Upper lobe of left lung (tissue), 6 donors: ENCODE results near the gene EAF2. TPM values are rescaled to one million over a fixed set of nuclear protein-coding genes. Genes with fewer than 3 reads are reported as not detected.

Experiments
- ATAC-seq, 2 donors: fragments of 200-7000 bp; cut with Tn5 transposase; one replicate each; pipeline ENCODE4 v1.9.1; 2022; ENCODE audit warnings: mild to moderate bottlenecking in 2 of 2, moderate library complexity in 2 of 2; ENCODE audit not compliant: low FRiP score in 2 of 2
- DNase-seq, 2 donors: peaks; one replicate each; pipeline ENCODE4 v3.0.0-alpha.2; 2019 to 2020
- H3K27ac ChIP-seq, 4 donors: fragments of 200-600 bp; sonication (generic); one replicate each; pipeline ENCODE4 v1.5.1; 2016 to 2019
- H3K27me3 ChIP-seq, 4 donors: fragments of 200-600 bp; sonication (generic); one replicate each; pipeline ENCODE4 v1.5.1; 2017 to 2019
- H3K36me3 ChIP-seq, 4 donors: fragments of 200-600 bp; sonication (generic); one replicate each; pipeline ENCODE4 v1.5.1; 2016 to 2019
- H3K4me1 ChIP-seq, 4 donors: fragments of 200-600 bp; sonication (generic); one replicate each; pipeline ENCODE4 v1.5.1; 2018 to 2019
- H3K4me3 ChIP-seq, 4 donors: fragments of 200-600 bp; sonication (generic); one replicate each; pipeline ENCODE4 v1.5.1; 2017 to 2019; ENCODE audit warnings: mild to moderate bottlenecking in 2 of 4, moderate library complexity in 1 of 4
- H3K9me3 ChIP-seq, 4 donors: fragments of 200-600 bp; sonication (generic); one replicate each; pipeline ENCODE4 v1.5.1; 2018 to 2019
- CTCF ChIP-seq, 6 experiments: fragments of 450-650 bp in 4 of 6; fragments of 200-600 bp in 2 of 6; sonication (generic) in 2 of 6; IDR thresholded peaks; one replicate each; pipeline ENCODE4 v1.5.1; 2016 to 2019; ENCODE audit warnings: antibody characterized with exemption in 6 of 6
- EP300 ChIP-seq, 4 donors: sonication (generic); formaldehyde crosslinking; IDR thresholded peaks; one replicate each; pipeline ENCODE4 v1.5.1; 2017; ENCODE audit warnings: antibody characterized with exemption in 4 of 4, control low read depth in 2 of 4
- POLR2A ChIP-seq, 4 donors: fragments of 450-650 bp; IDR thresholded peaks; one replicate each; pipeline ENCODE4 v1.5.1; 2016 to 2017; ENCODE audit warnings: antibody characterized with exemption in 4 of 4, mild to moderate bottlenecking in 2 of 4
- POLR2AphosphoS5 ChIP-seq, 2 donors: sonication (generic); formaldehyde crosslinking; IDR thresholded peaks; one replicate each; pipeline ENCODE4 v1.5.1; 2017; ENCODE audit warnings: antibody characterized with exemption in 2 of 2
- WGBS, 2 donors: methylation state at CpG; one replicate each; pipeline ENCODE4 v1.1.5; 2017 to 2018; 5-methylcytosine and 5-hydroxymethylcytosine counted together
- total RNA-seq, 6 donors: library from RNA; depleted of rRNA in 4 of 6; stranded (reverse); fragments of >200 nt in 4 of 6; gene quantifications; one replicate each; pipeline versions ENCODE4 v1.1.0 to v1.2.1, GENCODE V29; 2016 to 2021
- donor health status: DM: no; HTN: no; CAD: no; lungs with moderate emphysema.
- donor health status: DM: no; HTN: yes; CAD: no; lungs with severe emphysema.

EAF2 gene
- total RNA-seq, 6 donors from 2014 or later: 3.1 to 12.8 (median 7.4) TPM

- WGBS, 2 donors: 8 to 15% methylated on average over 15 of the region's 15 CpGs
- Histone ChIP-seq H3K27me3 (no peaks in the 10 kb centered on the region), H3K27ac (peak overlapping the region; percentile 82 to 90 (median 86)), H3K9me3 (no peaks in the 10 kb centered on the region), H3K4me1 (peaks cover 12 to 22% (median 17%) of the 10 kb centered on the region in 4 donors), H3K36me3 (peaks cover 0 to 9% (median 1%) of the 10 kb centered on the region in 4 donors), H3K4me3 (peak overlapping the region; percentile 65 to 82 (median 76))
- DNase-seq (peak in 1 of 2 donors; percentile 5), ATAC-seq (peak in 1 of 2 donors; percentile 6)
- TF ChIP-seq POLR2A (IDR thresholded peaks at IDR 0.05) (no peak), POLR2AphosphoS5 (IDR thresholded peaks at IDR 0.05) (no peak), EP300 (IDR thresholded peaks at IDR 0.05) (no peak), CTCF (IDR thresholded peaks at IDR 0.05) (no peak)
Measured at GRCh38 chr3:121834157-121834670, 795 bp upstream of the EAF2 start.

- Histone ChIP-seq H3K27me3 (no peaks in the 10 kb centered on the region), H3K36me3 (peaks cover 0 to 9% (median 1%) of the 10 kb centered on the region in 4 donors), H3K4me1 (peaks cover 12 to 22% (median 17%) of the 10 kb centered on the region in 4 donors), H3K27ac (peak overlapping the region; percentile 82 to 90 (median 86)), H3K9me3 (no peaks in the 10 kb centered on the region), H3K4me3 (peak overlapping the region; percentile 75 to 86 (median 79))
- WGBS, 2 donors: 0 to 1% methylated on average over 10 to 11 of the region's 11 CpGs
- no peak for ATAC-seq
- no peak for DNase-seq
- TF ChIP-seq CTCF (IDR thresholded peaks at IDR 0.05): no peak
- TF ChIP-seq POLR2A (IDR thresholded peaks at IDR 0.05): no peak
- no peak for TF ChIP-seq POLR2AphosphoS5 (IDR thresholded peaks at IDR 0.05)
- no peak for TF ChIP-seq EP300 (IDR thresholded peaks at IDR 0.05)
Measured at GRCh38 chr3:121835465-121835801, 424 bp downstream of the EAF2 start.

GRCh38 chr3:121836064-121836463 is 1.1 kb downstream of the EAF2 start:
- Histone ChIP-seq H3K27ac (peak overlapping the region in 3 of 4 donors; percentile 7 to 88 (median 85)), H3K27me3 (no peaks in the 10 kb centered on the region), H3K4me1 (peaks cover 12 to 22% (median 17%) of the 10 kb centered on the region in 4 donors), H3K36me3 (peaks cover 0 to 9% (median 1%) of the 10 kb centered on the region in 4 donors), H3K4me3 (peak overlapping the region in 3 of 4 donors; percentile 75 to 82 (median 76)), H3K9me3 (no peaks in the 10 kb centered on the region)
- DNase-seq (no peak), ATAC-seq (no peak)
- TF ChIP-seq POLR2AphosphoS5 (IDR thresholded peaks at IDR 0.05) (no peak), CTCF (IDR thresholded peaks at IDR 0.05) (no peak), POLR2A (IDR thresholded peaks at IDR 0.05) (no peak), EP300 (IDR thresholded peaks at IDR 0.05) (no peak)
- 58 to 64% methylated on average over 4 of the region's 4 CpGs for WGBS, 2 donors

GRCh38 chr3:121836481-121836880 is 1.5 kb downstream of the EAF2 start:
- TF ChIP-seq POLR2A (IDR thresholded peaks at IDR 0.05) (no peak), CTCF (IDR thresholded peaks at IDR 0.05) (no peak), EP300 (IDR thresholded peaks at IDR 0.05) (no peak), POLR2AphosphoS5 (IDR thresholded peaks at IDR 0.05) (no peak)
- DNase-seq: no peak
- Histone ChIP-seq H3K4me3 (peak overlapping the region in 3 of 4 donors; percentile 13 to 82 (median 76)), H3K36me3 (peaks cover 0 to 5% (median 1%) of the 10 kb centered on the region in 4 donors), H3K9me3 (no peaks in the 10 kb centered on the region), H3K4me1 (peaks cover 12 to 22% (median 17%) of the 10 kb centered on the region in 4 donors), H3K27ac (peak overlapping the region in 1 of 4 donors; percentile 7), H3K27me3 (no peaks in the 10 kb centered on the region)
- ATAC-seq: no peak
- WGBS, 2 donors: 54 to 79% methylated on average over 3 of the region's 3 CpGs

GRCh38 chr3:121839962-121840361 is 5.0 kb downstream of the EAF2 start:
- Histone ChIP-seq H3K36me3 (no peaks in the 10 kb centered on the region), H3K27me3 (no peaks in the 10 kb centered on the region), H3K9me3 (no peaks in the 10 kb centered on the region), H3K27ac (no peak overlapping the region), H3K4me3 (no peak overlapping the region), H3K4me1 (peaks cover 0 to 8% (median 5%) of the 10 kb centered on the region in 4 donors)
- TF ChIP-seq CTCF (IDR thresholded peaks at IDR 0.05) (no peak), POLR2A (IDR thresholded peaks at IDR 0.05) (no peak), POLR2AphosphoS5 (IDR thresholded peaks at IDR 0.05) (no peak), EP300 (IDR thresholded peaks at IDR 0.05) (no peak)
- WGBS, 2 donors: 95 to 96% methylated on average over 22 to 23 of the region's 23 CpGs
- no peak for ATAC-seq
- DNase-seq: peak in 1 of 2 donors; percentile 37
